GM12878 (cell line): Measurements from ENCODE around the gene TNP1. TPM values are rescaled to one million over a fixed set of nuclear protein-coding genes. Genes with fewer than 3 reads are reported as not detected.

Experiments
- ATAC-seq: fragments of 200-7000 bp; cut with Tn5 transposase; 3 replicates; pipeline ENCODE4 v1.9.1; 2020; ENCODE audit warnings: mild to moderate bottlenecking, moderate library complexity
- BruUV-seq: library from RNA; stranded (reverse); fragments of 400-500 nt; replicated peaks from 2 replicates; lab custom pipeline; 2021; lab: Mats Ljungman, UMichigan
- CTCF ChIA-PET: fragments of 300-600 bp; sonication (Branson Sonifier 250); formaldehyde crosslinking; extraction: SDS; loops from one replicate; lab custom pipeline; 2021; ENCODE audit warnings: inconsistent platforms; lab: Yijun Ruan, JAX
- POLR2A ChIA-PET: fragments of 350-600 bp; formaldehyde crosslinking; extraction: SDS; loops from one replicate; lab custom pipeline; 2021; ENCODE audit warnings: inconsistent platforms; lab: Charles Lee
- RAD21 ChIA-PET: fragments of 300-600 bp; sonication (Branson Sonifier 250); formaldehyde crosslinking; loops from one replicate; lab custom pipeline; 2023; ENCODE audit warnings: antibody characterized with exemption; ENCODE audit not compliant: unreplicated experiment; lab: Charles Lee
- SMC1A ChIA-PET: fragments of 300-600 bp; sonication (Branson Sonifier 250); formaldehyde crosslinking; loops from one replicate; lab custom pipeline; 2023; ENCODE audit not compliant: unreplicated experiment, uncharacterized antibody; lab: Charles Lee
- DNase-seq: peaks from one replicate; pipeline ENCODE4 v3.0.0-alpha.2; 2011; ENCODE audit warnings: low read depth, low spot score
- FAIRE-seq: peaks from 3 replicates; lab custom pipeline; 2011; peaks lifted over from hg19 to GRCh38; lab: Jason Lieb, UNC
- H2AFZ ChIP-seq: 2 replicates; pipeline ENCODE4 v1.6.0; 2011; ENCODE audit warnings: low read depth, low read length, control low read depth; ENCODE audit not compliant: control insufficient read depth
- H3K27ac ChIP-seq: 2 replicates; pipeline ENCODE4 v1.5.1; 2011; ENCODE audit warnings: control low read depth; ENCODE audit not compliant: control insufficient read depth, insufficient read depth
- H3K27me3 ChIP-seq, 2 experiments: replicated peaks in 1 of 2; 2 replicates each; pipeline versions ENCODE4 v1.6.0 to v1.6.1; 2011; ENCODE audit warnings: low read length in 1 of 2; ENCODE audit not compliant: control insufficient read depth in 2 of 2, insufficient read depth in 2 of 2
- H3K36me3 ChIP-seq, 2 experiments: 2 replicates each; pipeline ENCODE4 v1.5.1; 2011; ENCODE audit warnings: low read length in 1 of 2; ENCODE audit not compliant: control insufficient read depth in 2 of 2, insufficient read depth in 2 of 2
- H3K4me1 ChIP-seq: 2 replicates; pipeline ENCODE4 v1.6.1; 2011; ENCODE audit warnings: mild to moderate bottlenecking, low read length, moderate library complexity, mixed read lengths; ENCODE audit not compliant: control insufficient read depth, insufficient read depth
- H3K4me2 ChIP-seq: 2 replicates; pipeline ENCODE4 v1.6.0; 2011; ENCODE audit warnings: control low read depth; ENCODE audit not compliant: control insufficient read depth, insufficient read depth
- H3K4me3 ChIP-seq: fragments of 200-600 bp; sonication (generic); 2 replicates; pipeline ENCODE4 v1.5.1; 2016
- H3K79me2 ChIP-seq: 2 replicates; pipeline ENCODE4 v1.6.0; 2011; ENCODE audit warnings: low read length; ENCODE audit not compliant: control insufficient read depth, insufficient read depth
- H3K9ac ChIP-seq: 2 replicates; pipeline ENCODE4 v1.8.0; 2011; ENCODE audit warnings: low read length, control low read depth, mixed read lengths; ENCODE audit not compliant: control insufficient read depth, insufficient read depth
- H3K9me3 ChIP-seq: replicated peaks from 3 replicates; pipeline ENCODE4 v1.5.1; 2011; ENCODE audit warnings: mild to moderate bottlenecking, low read length; ENCODE audit not compliant: control insufficient read depth, insufficient read depth
- H4K20me1 ChIP-seq: 2 replicates; pipeline ENCODE4 v1.6.0; 2011; ENCODE audit not compliant: control insufficient read depth, insufficient read depth
- ASH2L ChIP-seq: fragments of 300-600, 200-600 bp; sonication (generic); IDR thresholded peaks from 2 replicates; pipeline ENCODE4 v1.6.1; 2017; ENCODE audit warnings: low read depth, mild to moderate bottlenecking, borderline replicate concordance
- BMI1 ChIP-seq: fragments of 450-650 bp; IDR thresholded peaks from 2 replicates; pipeline ENCODE4 v1.6.1; 2016; ENCODE audit warnings: mild to moderate bottlenecking, moderate library complexity, borderline replicate concordance
- CBX5 ChIP-seq: sonication (generic); IDR thresholded peaks from 2 replicates; pipeline ENCODE4 v1.6.1; 2016; ENCODE audit warnings: low read depth, moderate library complexity, mild to moderate bottlenecking, inconsistent platforms
- CEBPZ ChIP-seq: fragments of 150-350 bp; IDR thresholded peaks from 2 replicates; pipeline ENCODE4 v1.6.1; 2016; ENCODE audit warnings: low read depth, low read length
- CHD1 ChIP-seq: IDR thresholded peaks from 2 replicates; pipeline ENCODE4 v1.6.1; 2012; ENCODE audit warnings: low read depth, low read length, improper control_type of control experiment
- FOXK2 ChIP-seq: fragments of 450-650 bp; IDR thresholded peaks from 2 replicates; pipeline ENCODE4 v1.6.1; 2017; ENCODE audit warnings: mild to moderate bottlenecking, moderate library complexity
- IKZF1 ChIP-seq: fragments of 450-650 bp; conservative IDR thresholded peaks from 2 replicates; pipeline ENCODE4 v1.6.1; 2017; ENCODE audit warnings: antibody characterized with exemption, mild to moderate bottlenecking
- IRF4 ChIP-seq: IDR thresholded peaks from 2 replicates; pipeline ENCODE4 v1.6.1; 2011; ENCODE audit warnings: low read depth, low read length
- POU2F2 ChIP-seq: IDR thresholded peaks from 3 replicates; pipeline ENCODE4 v1.6.1; 2011; ENCODE audit warnings: low read depth, mild to moderate bottlenecking, low read length, borderline replicate concordance
- RAD21 ChIP-seq: IDR thresholded peaks from 2 replicates; pipeline ENCODE4 v1.6.1; 2011; ENCODE audit warnings: mild to moderate bottlenecking, low read depth, low read length, moderate library complexity; ENCODE audit not compliant: insufficient read depth
- SIN3A ChIP-seq: IDR thresholded peaks from 2 replicates; pipeline ENCODE4 v1.6.1; 2012; ENCODE audit warnings: low read depth, low read length, improper control_type of control experiment
- SMAD5 ChIP-seq: IDR thresholded peaks from 2 replicates; pipeline ENCODE4 v1.6.1; 2016; ENCODE audit warnings: antibody characterized with exemption, low read depth
- SPI1 ChIP-seq: IDR thresholded peaks from 2 replicates; pipeline ENCODE4 v1.6.1; 2011; ENCODE audit warnings: low read depth, mild to moderate bottlenecking, low read length, moderate library complexity, borderline replicate concordance; ENCODE audit not compliant: insufficient read depth
- TCF7 ChIP-seq: IDR thresholded peaks from 2 replicates; pipeline ENCODE4 v1.6.1; 2014; ENCODE audit warnings: antibody characterized with exemption, borderline replicate concordance
- ZNF24 ChIP-seq: fragments of 450-650 bp; IDR thresholded peaks from 2 replicates; pipeline ENCODE4 v1.6.1; 2017; ENCODE audit warnings: antibody characterized with exemption, mild to moderate bottlenecking
- WGBS: methylation state at CpG from one replicate; pipeline ENCODE4 v1.1.6; 2016; ENCODE audit warnings: low lambda C conversion rate; ENCODE audit not compliant: insufficient replicate concordance, insufficient coverage; ENCODE audit errors: missing lambda C conversion rate; 5-methylcytosine and 5-hydroxymethylcytosine counted together
- in situ Hi-C: fragments of 300-500 bp; cut with MboI; formaldehyde crosslinking; loops from 9 replicates; pipeline ENCODE4 v1.14.3; 2018; ENCODE audit warnings: mixed read lengths
- intact Hi-C: fragments of 100-400 bp; cut with micrococcal nuclease; formaldehyde crosslinking; loops from one replicate; pipeline ENCODE4 v1.14.2; 2022; ENCODE audit not compliant: unreplicated experiment
- polyA plus RNA-seq, 11 experiments: library from polyadenylated mRNA; depleted of rRNA in 4 of 11; unstranded in 6 of 11; stranded (reverse) in 5 of 11; fragments of >200 nt; fragmentation: Nextera tagmentation in 4 of 11; fragmentation: Illumina TruSeq in 1 of 11; extraction: Ambion mirVana in 4 of 11; extraction: Trizol in 1 of 11; gene quantifications; 1 replicate in 1 of 11; 2 replicates in 10 of 11; pipeline versions ENCODE4 v1.2.1 to v1.2.3, GENCODE V29; 2011 to 2016; ENCODE audit warnings: inconsistent platforms in 2 of 11, missing spikeins in 2 of 11, low read depth in 1 of 11
- total RNA-seq, 4 experiments: library from RNA; depleted of rRNA in 3 of 4; stranded (reverse); fragments of >200 nt in 3 of 4; fragmentation: Illumina TruSeq in 1 of 4; extraction: Trizol in 1 of 4; gene quantifications; 2 replicates each; pipeline versions ENCODE4 v1.2.1 to v1.2.3, GENCODE V29; 2013 to 2021

TNP1 gene
- total and polyA plus RNA-seq, 10 of the 15 experiments (the other 5 are each of a cell fraction or from before 2014, with no cell fraction given): not detected

DNA sequence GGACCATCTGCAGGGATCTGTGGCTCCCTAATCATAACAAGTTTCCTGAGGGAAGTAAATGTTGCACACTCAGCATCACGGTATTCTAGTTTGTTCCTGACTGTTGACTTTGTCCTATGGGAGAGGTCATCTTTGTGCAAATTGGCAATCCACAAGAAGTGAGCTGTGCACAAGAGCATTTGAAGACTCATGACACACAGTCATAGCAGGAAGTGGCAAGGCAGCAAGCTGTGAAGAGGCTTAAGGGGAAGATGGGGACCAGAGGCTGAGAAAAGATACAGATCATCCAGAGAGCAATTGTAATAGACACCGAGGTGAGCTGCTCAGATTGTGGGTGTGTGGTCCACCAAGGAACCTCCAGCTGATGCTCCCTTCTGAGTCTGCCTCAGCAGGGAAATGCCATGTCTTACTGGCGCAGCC is 2.7 kb downstream of the TNP1 start (continued):
- TF ChIP-seq IRF4: no peak
- TF ChIP-seq FOXK2: no peak
- no peak for TF ChIP-seq CBX5
- TF ChIP-seq SPI1: no peak
- TF ChIP-seq CEBPZ: no peak

GRCh38 chr2:216856406-216857065 is 3.3 kb downstream of the TNP1 start:
- no TSS peak for BruUV-seq
- Histone ChIP-seq H3K9ac (no peak overlapping the region), H3K9me3 (no peaks in the 10 kb centered on the region), H4K20me1 (no peaks in the 10 kb centered on the region), H3K4me1 (no peaks in the 10 kb centered on the region), H2AFZ (no peak overlapping the region), H3K79me2 (no peaks in the 10 kb centered on the region), H3K4me3 (no peak overlapping the region), H3K36me3 (no peaks in the 10 kb centered on the region), H3K27ac (no peak overlapping the region), H3K4me2 (no peak overlapping the region), H3K27me3 (no peaks in the 10 kb centered on the region)
- in situ Hi-C loops: no loop called here
- RAD21 ChIA-PET: no interaction called here
- no peak for FAIRE-seq
- WGBS: 26% methylated on average over 5 of the region's 5 CpGs
- CTCF ChIA-PET: no interaction called here
- ATAC-seq: no peak
- intact Hi-C loops: no loop called here
- TF ChIP-seq SMAD5 (no peak), ASH2L (no peak), BMI1 (no peak), ZNF24 (no peak), CHD1 (no peak), POU2F2 (no peak), SIN3A (no peak), TCF7 (no peak), RAD21 (no peak), IKZF1 (no peak)
- no peak for DNase-seq
- SMC1A ChIA-PET: interaction anchor here (0.5 kb wide), 1 partner anchor 79 kb away, joined by 3 read pairs; no protein-coding TSS in a partner anchor
- POLR2A ChIA-PET: no interaction called here
